ENCODE results near the gene IL1RAPL1.
"Not testable (repeated sequence)": the region's sequence is repeated elsewhere in the genome, so short reads cannot be mapped to it uniquely, and the experiment has no call there.

Gene IL1RAPL1

DNA sequence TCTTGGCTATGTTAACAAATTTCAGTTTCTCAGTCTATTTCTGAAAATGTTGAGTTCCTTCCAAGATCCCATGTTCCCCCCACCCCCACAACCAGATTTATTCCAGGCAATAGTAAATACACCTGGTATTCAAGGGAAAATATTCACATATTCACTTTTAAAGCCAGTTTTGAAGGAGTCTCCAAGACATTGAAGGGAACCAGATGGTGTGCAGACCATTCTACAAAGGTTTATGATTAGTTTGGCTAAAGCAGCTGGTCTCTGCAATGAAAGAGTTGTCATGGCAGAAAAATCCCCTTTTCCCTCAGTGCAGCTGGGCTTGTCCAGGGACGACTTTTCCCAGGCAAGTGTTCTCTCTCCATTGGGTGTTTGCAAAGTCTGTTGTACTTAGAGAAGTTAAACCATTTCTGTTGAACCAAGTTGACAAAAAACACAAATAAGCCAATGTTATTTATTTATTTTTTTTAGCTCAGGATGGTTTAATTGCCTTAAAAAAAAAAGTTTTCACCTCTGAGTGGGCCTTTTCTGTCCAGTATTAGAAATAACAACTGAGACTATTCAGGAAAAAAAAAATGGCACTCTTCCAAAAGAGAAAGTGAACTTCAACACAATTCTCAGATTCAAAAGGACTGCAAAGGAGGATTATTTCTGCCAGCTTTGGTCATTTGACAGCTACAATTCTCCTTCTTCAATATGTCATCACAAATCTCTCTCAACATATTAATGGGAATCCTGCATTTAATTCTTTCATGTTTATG lies 410.6 kb downstream of the IL1RAPL1 start:
- DNase-seq: no peak

DNA sequence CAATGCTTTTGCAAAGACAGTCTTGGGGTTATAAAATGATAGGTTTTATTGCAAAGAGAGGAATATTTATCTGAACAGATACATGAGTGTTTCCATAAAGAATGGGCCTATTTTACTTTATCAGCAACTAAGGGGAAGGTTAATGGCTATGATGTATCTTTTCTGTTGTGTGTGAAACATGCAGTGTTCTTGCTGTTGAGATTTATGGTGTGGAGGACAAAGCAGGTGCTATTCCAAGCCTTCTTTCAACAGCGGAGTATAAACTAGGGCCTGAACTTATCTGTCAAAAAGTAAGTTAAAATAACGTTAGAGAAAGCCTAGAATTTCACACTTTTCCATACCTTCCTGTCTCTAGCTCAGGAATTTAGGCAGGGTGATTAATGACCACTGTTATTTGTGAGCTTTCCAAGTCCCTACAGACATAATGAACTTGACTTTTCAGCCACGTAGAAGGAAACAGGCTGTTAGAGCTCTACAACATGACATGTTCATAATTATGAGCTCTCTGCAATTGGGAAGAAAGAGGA lies 411.4 kb downstream of the IL1RAPL1 start:
- no peak for DNase-seq

GRCh38 chrX:29012867-29013266 lies 425.6 kb downstream of the IL1RAPL1 start:
- no peak for DNase-seq

DNA sequence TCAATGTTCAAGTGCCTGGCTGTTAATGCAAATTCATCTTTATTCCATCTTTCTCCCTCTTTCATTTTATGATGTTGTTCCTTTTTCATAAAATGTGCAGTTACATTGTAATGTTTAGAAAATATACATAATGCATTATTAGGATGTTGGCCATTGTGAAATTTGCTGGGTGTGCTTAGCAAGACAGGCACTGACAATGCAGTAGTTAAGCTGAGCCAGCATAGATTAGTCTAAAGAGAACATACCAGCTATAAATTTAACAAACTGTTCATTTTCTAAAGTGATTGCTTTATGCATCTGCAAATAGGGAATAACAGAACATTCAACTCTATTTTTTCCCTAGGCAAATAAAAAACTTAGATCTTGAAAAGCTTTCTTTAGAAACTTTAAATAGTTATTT lies 436.0 kb downstream of the IL1RAPL1 start:
- DNase-seq: no peak

DNA sequence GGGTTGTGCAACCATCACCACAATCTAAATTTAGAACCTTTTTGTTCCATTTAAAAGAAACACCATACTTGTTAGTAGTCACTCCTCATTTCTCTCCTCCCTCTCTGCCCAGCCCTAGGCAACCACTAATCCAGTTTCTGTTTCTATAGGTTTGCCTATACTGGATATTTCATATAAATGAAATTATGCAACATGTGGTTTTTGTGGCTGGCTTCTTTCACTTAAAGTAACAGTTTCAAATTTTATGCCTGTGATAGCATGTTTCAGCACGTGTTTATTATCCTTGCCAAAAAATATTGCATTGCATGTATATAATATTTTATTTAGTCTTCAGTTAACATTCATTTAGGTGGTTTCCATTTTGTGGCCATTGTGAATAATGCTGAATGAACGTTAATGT lies 437.6 kb downstream of the IL1RAPL1 start:
- DNase-seq: no peak

DNA sequence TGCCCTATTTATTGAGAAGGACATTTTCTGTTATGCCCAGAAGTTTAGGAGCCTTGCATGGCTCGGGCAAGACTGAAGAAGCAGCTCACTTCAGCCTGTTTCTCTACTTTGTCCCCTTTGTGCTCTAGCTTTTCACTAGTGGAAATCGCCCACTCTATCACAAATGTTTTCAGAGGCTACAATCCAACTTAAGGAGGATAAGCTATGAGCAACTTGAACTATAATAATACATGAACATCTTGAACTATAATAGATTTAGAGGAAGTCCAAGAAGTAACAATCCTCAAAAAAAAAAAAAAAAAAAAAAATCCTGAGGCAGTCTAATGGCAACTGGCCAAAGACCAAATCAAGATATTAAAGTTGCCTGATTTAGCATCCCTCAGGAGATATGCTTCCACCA lies 452.3 kb downstream of the IL1RAPL1 start:
- DNase-seq: no peak

DNA sequence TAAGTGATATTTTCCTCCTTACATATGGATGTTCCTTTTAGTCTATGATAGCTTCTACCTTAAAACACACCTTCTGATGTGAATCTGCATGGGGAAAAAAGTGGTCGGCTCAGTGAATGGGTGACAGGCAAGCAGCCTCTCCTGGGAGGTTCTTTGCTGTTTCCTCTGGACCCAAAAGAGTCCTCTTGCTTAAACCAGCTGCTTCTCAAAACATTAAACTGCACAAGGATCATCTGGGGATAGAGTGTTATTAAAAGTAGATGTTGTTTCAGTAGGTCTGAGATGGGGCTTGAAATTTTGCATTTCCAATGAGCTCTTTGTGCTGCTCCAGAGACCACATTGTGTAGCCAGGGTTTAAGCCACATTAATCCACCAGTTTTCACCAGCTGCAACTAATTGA lies 452.9 kb downstream of the IL1RAPL1 start:
- no peak for DNase-seq

- DNase-seq: no peak
Observed at GRCh38 chrX:29042341-29042740, 455.1 kb downstream of the IL1RAPL1 start.

GRCh38 chrX:29043746-29044145 lies 456.5 kb downstream of the IL1RAPL1 start:
- DNase-seq: no peak

DNA sequence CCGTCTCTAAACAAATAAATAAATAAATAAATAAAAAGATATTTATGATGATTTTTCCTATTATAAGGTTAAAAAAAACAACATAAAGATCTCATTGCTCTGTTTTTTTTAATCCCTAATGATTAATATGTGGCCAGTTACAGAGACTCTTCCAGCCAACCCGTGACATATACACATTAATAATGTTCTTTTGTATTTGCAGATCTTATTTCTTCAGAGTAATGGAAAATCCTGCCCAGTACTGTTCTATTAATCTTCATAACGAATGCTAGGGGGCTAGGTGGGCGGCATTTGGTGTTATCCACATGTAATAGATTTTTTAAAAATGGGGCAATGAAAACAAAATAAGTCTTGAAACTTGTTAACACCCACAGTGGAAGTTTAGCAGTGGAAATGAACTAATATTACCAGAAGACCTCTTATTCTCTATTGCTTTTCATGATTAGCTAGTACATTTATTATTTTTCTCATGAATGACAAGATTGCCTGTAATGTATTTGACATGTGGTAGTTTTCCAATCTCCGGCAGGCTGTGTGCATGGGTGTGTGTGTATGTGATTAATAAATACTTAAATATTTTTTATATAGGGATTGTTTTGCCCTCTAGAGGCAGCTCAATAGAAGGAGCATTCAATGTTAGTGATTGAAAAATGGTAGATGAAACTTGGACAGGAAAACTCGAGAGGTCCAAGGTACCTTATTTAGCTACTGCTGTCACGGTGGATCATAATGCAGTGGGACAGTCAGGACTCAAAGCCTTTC lies 457.4 kb downstream of the IL1RAPL1 start:
- DNase-seq: no peak

- no peak for DNase-seq
Observed at GRCh38 chrX:29065477-29065876, 478.2 kb downstream of the IL1RAPL1 start.

DNA sequence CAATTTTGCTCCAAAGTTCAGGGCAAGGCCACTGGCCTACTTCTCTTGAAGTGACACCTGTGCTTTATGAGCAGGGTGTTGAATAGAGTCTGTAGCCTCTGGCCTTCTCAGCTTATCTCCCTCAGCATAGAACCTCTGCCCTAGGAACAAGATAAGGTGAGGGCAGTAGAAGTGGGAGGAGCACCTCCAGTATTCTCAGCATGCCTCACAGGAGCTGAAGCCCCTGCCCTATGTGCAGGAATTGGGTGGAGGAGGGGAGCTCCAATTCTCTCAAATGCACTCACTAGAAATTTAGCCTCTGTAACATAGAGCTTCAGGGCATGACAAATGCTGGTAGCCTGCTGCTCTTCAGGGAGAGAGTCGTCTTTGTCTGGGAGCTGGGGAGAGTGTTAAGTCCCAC lies 479.3 kb downstream of the IL1RAPL1 start:
- DNase-seq: no peak

DNA sequence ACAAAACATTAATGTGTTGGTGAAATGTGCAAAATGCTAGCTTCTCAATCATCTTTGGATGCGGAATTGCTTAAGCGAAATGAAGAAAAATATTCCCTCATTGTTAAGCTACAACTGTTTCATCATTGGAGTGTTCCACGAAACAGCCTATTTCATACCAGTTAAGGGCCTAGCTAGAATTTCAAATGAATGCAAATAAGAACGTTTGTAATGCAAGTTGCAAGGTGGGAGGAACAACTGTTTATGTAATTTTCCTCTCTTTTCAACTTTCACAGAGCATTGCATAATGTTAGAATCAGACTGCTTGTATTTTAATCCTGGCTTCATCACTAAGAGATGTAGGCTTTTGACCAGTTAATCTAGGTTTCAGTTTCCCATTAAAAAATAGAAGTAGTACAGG lies 480.1 kb downstream of the IL1RAPL1 start:
- no peak for DNase-seq

DNA sequence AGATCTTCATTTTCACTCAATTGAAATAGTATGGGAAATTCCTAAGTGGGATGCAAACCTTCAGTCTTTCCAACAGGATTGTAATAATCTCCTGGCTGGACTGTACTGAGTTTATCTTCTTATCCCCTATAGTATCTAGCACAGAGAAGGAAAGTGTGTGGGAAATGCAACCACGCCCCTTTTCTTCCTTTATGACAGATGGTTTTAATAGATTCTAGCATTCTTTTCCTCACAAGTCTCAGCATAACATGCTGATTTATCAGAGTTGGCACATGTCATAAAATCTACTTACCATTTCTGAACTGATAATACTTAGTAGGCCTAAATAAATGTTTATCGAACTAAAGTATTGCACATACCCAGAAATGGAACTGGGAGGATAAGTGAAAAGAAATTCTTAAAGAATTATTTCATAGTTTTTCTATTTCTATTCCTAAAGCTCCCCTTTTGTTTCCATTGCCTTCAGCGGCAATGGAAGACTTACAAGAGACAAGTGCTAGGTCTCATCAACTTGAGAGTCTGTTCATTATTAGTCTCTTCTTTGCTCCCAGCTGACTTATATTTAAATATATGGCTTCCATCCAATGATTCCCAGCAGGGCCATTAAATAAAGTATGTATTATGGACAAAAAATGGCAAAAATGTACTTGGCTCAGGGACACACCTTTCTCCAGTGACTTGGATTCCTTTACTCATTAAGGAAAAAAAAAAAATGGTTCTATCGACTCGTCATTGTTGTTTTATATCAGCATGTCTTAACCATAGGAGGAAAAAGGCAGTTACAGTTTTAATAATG lies 484.5 kb downstream of the IL1RAPL1 start:
- no peak for DNase-seq

GRCh38 chrX:29082558-29082957 lies 495.3 kb downstream of the IL1RAPL1 start:
- no peak for DNase-seq

GRCh38 chrX:29083823-29084222 lies 496.6 kb downstream of the IL1RAPL1 start:
- DNase-seq: no peak

DNA sequence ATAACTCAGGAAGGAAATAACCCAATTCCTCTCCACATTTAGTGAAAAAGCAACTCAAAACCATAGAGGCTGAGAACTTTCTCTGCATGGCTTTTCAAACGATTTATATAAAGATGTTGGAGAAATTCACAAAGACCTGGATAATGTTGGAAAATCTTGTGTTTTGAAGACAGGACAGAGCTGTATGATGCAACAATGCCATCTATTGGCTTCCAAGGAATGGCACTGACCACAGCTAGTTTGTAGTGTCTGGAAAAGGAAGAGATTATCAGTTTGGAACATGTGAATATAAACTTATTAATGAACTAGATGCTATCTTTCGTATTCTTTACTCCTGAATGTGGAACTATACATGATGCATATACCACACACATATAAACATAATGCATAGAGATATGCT lies 503.6 kb downstream of the IL1RAPL1 start:
- DNase-seq: no peak

DNA sequence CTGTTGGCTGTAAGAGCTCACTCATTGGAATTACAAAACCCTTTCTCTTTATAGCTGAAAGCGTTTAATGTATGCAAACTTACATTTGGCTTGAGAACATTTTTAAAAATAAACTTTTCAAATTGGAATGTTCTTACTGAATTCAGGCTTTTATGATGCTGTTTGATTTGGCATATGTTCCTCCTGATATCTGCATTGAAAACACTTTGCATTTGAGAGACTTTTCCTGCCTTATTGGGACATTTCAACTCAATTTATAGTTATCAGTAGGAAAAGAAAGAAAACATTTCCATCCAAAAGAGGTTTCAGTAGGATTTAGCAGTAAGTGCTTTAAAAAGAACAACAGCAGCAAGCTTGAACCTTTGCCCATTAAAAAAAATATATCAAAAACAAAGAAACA lies 520.0 kb downstream of the IL1RAPL1 start:
- DNase-seq: no peak

- no peak for DNase-seq
Observed at GRCh38 chrX:29110041-29110440, 522.8 kb downstream of the IL1RAPL1 start.

- no peak for DNase-seq
Observed at GRCh38 chrX:29113221-29113620, 526.0 kb downstream of the IL1RAPL1 start.

DNA sequence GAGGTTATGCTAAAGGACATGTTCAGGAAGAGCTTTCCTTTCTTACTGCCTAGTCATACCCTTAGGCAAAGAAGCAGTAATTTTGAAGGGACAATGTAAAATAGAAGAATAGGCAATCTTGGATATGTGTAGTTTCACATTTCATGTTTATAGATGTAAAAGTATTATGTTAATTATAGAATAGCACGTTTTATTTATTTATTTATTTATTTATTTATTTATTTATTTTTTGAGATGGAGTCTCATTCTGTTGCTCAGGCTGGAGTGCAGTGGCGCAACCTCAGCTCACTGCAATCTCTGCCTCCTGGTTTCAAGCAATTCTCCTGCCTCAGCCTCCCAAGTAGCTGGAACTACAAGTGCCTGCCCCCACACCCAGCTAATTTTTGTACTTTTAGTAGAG lies 535.6 kb downstream of the IL1RAPL1 start:
- DNase-seq: not testable (repeated sequence)

DNA sequence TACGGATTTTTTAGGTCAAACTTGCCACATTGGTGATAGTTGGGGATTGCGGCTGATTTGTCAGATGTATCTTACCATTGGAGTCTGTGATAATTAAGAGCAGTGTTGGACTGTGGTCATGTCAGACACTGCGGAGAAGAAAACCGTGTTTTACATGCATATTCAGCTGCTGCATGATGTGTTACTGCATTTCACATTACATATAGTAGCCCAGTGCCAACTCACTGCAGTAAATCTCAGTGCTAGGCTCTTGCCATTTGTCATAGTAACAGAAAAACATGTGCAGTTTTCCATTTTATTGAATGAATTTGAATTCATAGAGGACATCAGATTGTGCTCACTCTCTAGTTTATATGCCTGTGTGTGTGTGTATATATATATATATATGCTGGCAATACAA lies 543.7 kb downstream of the IL1RAPL1 start:
- DNase-seq: no peak

- no peak for DNase-seq
Observed at GRCh38 chrX:29136904-29137303, 549.7 kb downstream of the IL1RAPL1 start.

Data from kidney glomerular epithelial cell (primary cell).